IMR-90 (cell line): Measurements from ENCODE around the gene KRTAP12-2. TPM values are rescaled to one million over a fixed set of nuclear protein-coding genes. Genes with fewer than 3 reads are reported as not detected.

Experiments
- ATAC-seq: fragments of 200-7000 bp; cut with Tn5 transposase; 2 replicates; pipeline ENCODE4 v1.9.1; 2020; ENCODE audit warnings: low read depth, mild to moderate bottlenecking, moderate library complexity
- BruUV-seq: library from RNA; stranded (reverse); fragments of 400-500 nt; replicated peaks from 2 replicates; lab custom pipeline; 2021; lab: Mats Ljungman, UMichigan
- CTCF ChIA-PET: fragments of 300-600 bp; formaldehyde crosslinking; extraction: SDS; loops from one replicate; lab custom pipeline; 2021; ENCODE audit warnings: antibody characterized with exemption; lab: Yijun Ruan, JAX
- POLR2A ChIA-PET: fragments of 300-600 bp; sonication (Branson Sonifier 250); formaldehyde crosslinking; loops from one replicate; lab custom pipeline; 2022; ENCODE audit warnings: antibody characterized with exemption; ENCODE audit not compliant: unreplicated experiment; lab: Charles Lee
- DNase-seq: peaks from one replicate; pipeline ENCODE4 v3.0.0; 2013
- H2AFZ ChIP-seq: replicated peaks from 2 replicates; pipeline ENCODE3; 2013; ENCODE audit warnings: low read length, mild to moderate bottlenecking; ENCODE audit not compliant: poor library complexity
- H2AK5ac ChIP-seq: 2 replicates; pipeline ENCODE4 v1.6.1; 2013; ENCODE audit warnings: low read depth, low read length, inconsistent platforms
- H2AK9ac ChIP-seq: replicated peaks from 2 replicates; pipeline ENCODE3; 2013; ENCODE audit warnings: mild to moderate bottlenecking, low read depth, low read length, moderate library complexity; ENCODE audit not compliant: poor library complexity
- H2BK120ac ChIP-seq: 2 replicates; pipeline ENCODE4 v1.6.1; 2013; ENCODE audit warnings: low read depth, low read length, inconsistent platforms
- H2BK15ac ChIP-seq: 3 replicates; pipeline ENCODE4 v1.6.1; 2013; ENCODE audit warnings: low read depth, low read length, inconsistent platforms
- H2BK20ac ChIP-seq: 2 replicates; pipeline ENCODE4 v1.6.1; 2013; ENCODE audit warnings: low read depth, mild to moderate bottlenecking, inconsistent platforms, low read length, moderate library complexity
- H2BK5ac ChIP-seq: 2 replicates; pipeline ENCODE4 v1.6.1; 2013; ENCODE audit warnings: mild to moderate bottlenecking, low read depth, low read length, inconsistent platforms; ENCODE audit not compliant: poor library complexity, severe bottlenecking
- H3K14ac ChIP-seq: replicated peaks from 2 replicates; pipeline ENCODE4 v1.6.1; 2013; ENCODE audit warnings: low read depth, low read length, inconsistent platforms
- H3K18ac ChIP-seq: 2 replicates; pipeline ENCODE4 v1.6.1; 2013; ENCODE audit warnings: low read depth, low read length, control low read depth
- H3K23ac ChIP-seq: 2 replicates; pipeline ENCODE4 v1.6.1; 2013; ENCODE audit warnings: low read depth, low read length, inconsistent platforms
- H3K27ac ChIP-seq: 2 replicates; pipeline ENCODE4 v1.5.1; 2013; ENCODE audit warnings: mild to moderate bottlenecking, control low read depth, low read length; ENCODE audit not compliant: insufficient read depth
- H3K27me3 ChIP-seq: 2 replicates; pipeline ENCODE4 v1.6.1; 2013; ENCODE audit warnings: low read length; ENCODE audit not compliant: control insufficient read depth, insufficient read depth
- H3K36me3 ChIP-seq: 2 replicates; pipeline ENCODE4 v1.6.1; 2013; ENCODE audit warnings: low read length, mixed read lengths; ENCODE audit not compliant: control insufficient read depth, insufficient read depth
- H3K4ac ChIP-seq: 2 replicates; pipeline ENCODE4 v1.6.1; 2013; ENCODE audit warnings: low read depth, low read length, inconsistent platforms
- H3K4me1 ChIP-seq: 2 replicates; pipeline ENCODE4 v1.6.1; 2013; ENCODE audit warnings: low read length, mixed read lengths; ENCODE audit not compliant: control insufficient read depth, insufficient read depth
- H3K4me2 ChIP-seq: 2 replicates; pipeline ENCODE4 v1.6.1; 2013; ENCODE audit warnings: low read depth, mild to moderate bottlenecking, control low read depth, low read length, moderate library complexity
- H3K4me3 ChIP-seq: 2 replicates; pipeline ENCODE4 v1.5.1; 2013; ENCODE audit warnings: low read depth, mild to moderate bottlenecking, control low read depth, low read length, moderate library complexity; ENCODE audit not compliant: insufficient read depth
- H3K56ac ChIP-seq: 2 replicates; pipeline ENCODE4 v1.6.1; 2013; ENCODE audit warnings: low read length, inconsistent platforms; ENCODE audit not compliant: insufficient read depth; ENCODE audit errors: extremely low read depth
- H3K79me1 ChIP-seq, 2 experiments: 2 replicates each; pipeline ENCODE4 v1.6.1; 2013; ENCODE audit warnings: low read length in 2 of 2, inconsistent platforms in 1 of 2, low read depth in 1 of 2
- H3K9ac ChIP-seq: 2 replicates; pipeline ENCODE4 v1.6.1; 2013; ENCODE audit warnings: low read depth, low read length, control low read depth
- H3K9me1 ChIP-seq: 2 replicates; pipeline ENCODE4 v1.6.1; 2013; ENCODE audit warnings: low read length, inconsistent platforms; ENCODE audit not compliant: insufficient read depth
- H3K9me3 ChIP-seq: 2 replicates; pipeline ENCODE4 v1.6.1; 2013; ENCODE audit warnings: low read length; ENCODE audit not compliant: control insufficient read depth, insufficient read depth
- H4K20me1 ChIP-seq: 2 replicates; pipeline ENCODE4 v1.6.1; 2013; ENCODE audit warnings: low read length, inconsistent platforms; ENCODE audit not compliant: insufficient read depth
- H4K5ac ChIP-seq: 2 replicates; pipeline ENCODE4 v1.6.1; 2013; ENCODE audit warnings: mild to moderate bottlenecking, low read depth, low read length, control low read depth
- H4K8ac ChIP-seq, 2 experiments: 2 replicates each; pipeline ENCODE4 v1.6.1; 2013; ENCODE audit warnings: low read depth in 2 of 2, low read length in 2 of 2, control low read depth in 1 of 2, inconsistent platforms in 1 of 2
- H4K91ac ChIP-seq: 2 replicates; pipeline ENCODE4 v1.6.1; 2013; ENCODE audit warnings: low read depth, low read length, inconsistent platforms; ENCODE audit not compliant: insufficient read depth
- BHLHE40 ChIP-seq: fragments of 150-350 bp; IDR thresholded peaks from 2 replicates; pipeline ENCODE4 v1.6.1; 2016; ENCODE audit warnings: mild to moderate bottlenecking, low read depth, low read length
- CEBPB ChIP-seq: IDR thresholded peaks from 2 replicates; pipeline ENCODE4 v1.6.1; 2012; ENCODE audit warnings: low read depth, low read length, improper control_type of control experiment
- CHD1 ChIP-seq: IDR thresholded peaks from 2 replicates; pipeline ENCODE4 v1.6.1; 2012; ENCODE audit warnings: low read depth, low read length, improper control_type of control experiment
- CTCF ChIP-seq: conservative IDR thresholded peaks from 2 replicates; pipeline ENCODE4 v1.5.1; 2012; ENCODE audit warnings: mild to moderate bottlenecking, low read depth, low read length, improper control_type of control experiment
- ELK1 ChIP-seq: fragments of 150-350 bp; IDR thresholded peaks from 2 replicates; pipeline ENCODE4 v1.6.1; 2016; ENCODE audit warnings: low read depth, mild to moderate bottlenecking, low read length, moderate library complexity, borderline replicate concordance
- FOS ChIP-seq: fragments of 150-350 bp; IDR thresholded peaks from 2 replicates; pipeline ENCODE4 v1.6.1; 2016; ENCODE audit warnings: low read depth, low read length
- MAFK ChIP-seq: IDR thresholded peaks from 2 replicates; pipeline ENCODE4 v1.6.1; 2012; ENCODE audit warnings: low read depth, low read length, improper control_type of control experiment
- MAZ ChIP-seq: IDR thresholded peaks from 2 replicates; pipeline ENCODE4 v1.6.1; 2012; ENCODE audit warnings: low read depth, mild to moderate bottlenecking, low read length, improper control_type of control experiment, moderate library complexity, borderline replicate concordance
- MXI1 ChIP-seq: IDR thresholded peaks from 2 replicates; pipeline ENCODE4 v1.6.1; 2012; ENCODE audit warnings: low read depth, mild to moderate bottlenecking, low read length, moderate library complexity, borderline replicate concordance
- NFE2L2 ChIP-seq: fragments of 150-350 bp; IDR thresholded peaks from 2 replicates; pipeline ENCODE4 v1.6.1; 2016; ENCODE audit warnings: low read depth, mild to moderate bottlenecking, low read length
- POLR2A ChIP-seq: IDR thresholded peaks from 2 replicates; pipeline ENCODE4 v1.6.1; 2012; ENCODE audit warnings: mild to moderate bottlenecking, low read depth, low read length
- RAD21 ChIP-seq: IDR thresholded peaks from 2 replicates; pipeline ENCODE4 v1.6.1; 2012; ENCODE audit warnings: low read length, improper control_type of control experiment
- RCOR1 ChIP-seq: IDR thresholded peaks from 2 replicates; pipeline ENCODE4 v1.6.1; 2012; ENCODE audit warnings: mild to moderate bottlenecking, low read length, improper control_type of control experiment; ENCODE audit not compliant: insufficient replicate concordance
- RFX5 ChIP-seq: IDR thresholded peaks from 2 replicates; pipeline ENCODE4 v1.8.0; 2012; ENCODE audit warnings: low read depth, mild to moderate bottlenecking, low read length, moderate library complexity
- SMC3 ChIP-seq: fragments of 150-350 bp; IDR thresholded peaks from 2 replicates; pipeline ENCODE4 v1.6.1; 2016; ENCODE audit warnings: low read depth, mild to moderate bottlenecking, antibody characterized with exemption, low read length, moderate library complexity
- USF2 ChIP-seq: fragments of 150-350 bp; IDR thresholded peaks from 2 replicates; pipeline ENCODE4 v1.6.1; 2017; ENCODE audit warnings: mild to moderate bottlenecking, antibody characterized with exemption, low read length, low read depth
- WGBS, 2 experiments: methylation state at CpG; one replicate each; pipeline versions ENCODE4 v1.1.5 to v1.1.7; 2013; ENCODE audit warnings: missing lambda C conversion rate in 2 of 2; ENCODE audit not compliant: insufficient read length in 1 of 2; ENCODE audit errors: extremely low coverage in 2 of 2; 5-methylcytosine and 5-hydroxymethylcytosine counted together
- dilution Hi-C: fragments of 300-500 bp; cut with HindIII; formaldehyde crosslinking; loops from one replicate; pipeline ENCODE4 v1.14.3; 2018; ENCODE audit warnings: low sequenced_read_pairs; ENCODE audit not compliant: unreplicated experiment
- in situ Hi-C: fragments of 300-500 bp; cut with MboI; formaldehyde crosslinking; loops from 3 replicates; pipeline ENCODE4 v1.14.3; 2019; ENCODE audit warnings: low sequenced_read_pairs, inconsistent platforms, mixed read lengths
- intact Hi-C: fragments of 100-400 bp; cut with micrococcal nuclease; formaldehyde crosslinking; loops from 2 replicates; pipeline ENCODE4 v1.10.0; 2022
- polyA plus RNA-seq, 3 experiments: library from polyadenylated mRNA; depleted of rRNA; stranded (reverse); fragments of >200 nt; gene quantifications; 2 replicates each; pipeline ENCODE4 v1.2.3, GENCODE V29; 2012; ENCODE audit warnings: low replicate concordance in 1 of 3
- total RNA-seq: library from RNA; depleted of rRNA; stranded (reverse); fragments of >200 nt; gene quantifications from 2 replicates; pipeline ENCODE4 v1.2.3, GENCODE V29; 2012

The KRTAP12-2 gene
- total and polyA plus RNA-seq, 2 of the 4 experiments (the other 2 are of a cell fraction): not detected

GRCh38 chr21:44695641-44696040 lies 28.9 kb upstream of the KRTAP12-2 start:
- dilution Hi-C loops: no loop called here
- ATAC-seq: no peak

More at GRCh38 chr21:44695641-44696040, 28.9 kb upstream of the KRTAP12-2 start:
- Histone ChIP-seq H3K79me1 (no peaks in the 10 kb centered on the region), H3K4me1 (no peaks in the 10 kb centered on the region), H2BK120ac (no peak overlapping the region), H3K23ac (no peak overlapping the region), H2BK20ac (no peak overlapping the region), H3K4me3 (no peak overlapping the region), H4K5ac (no peak overlapping the region), H3K27ac (no peak overlapping the region), H2BK15ac (no peak overlapping the region), H3K4me2 (no peak overlapping the region), H2AK5ac (no peak overlapping the region), H4K91ac (no peak overlapping the region), H3K9me3 (no peaks in the 10 kb centered on the region; the same call in 1 of the 2 replicates), H3K4ac (no peak overlapping the region), H3K18ac (no peak overlapping the region), H3K14ac (no peak overlapping the region), H2BK5ac (no peak overlapping the region), H3K56ac (no peak overlapping the region), H3K9ac (no peak overlapping the region), H2AK9ac (no peak overlapping the region), H4K20me1 (no peaks in the 10 kb centered on the region), H2AFZ (no peak overlapping the region), H3K9me1 (no peaks in the 10 kb centered on the region), H3K27me3 (peaks cover 40% of the 10 kb centered on the region), H4K8ac (no peak overlapping the region), H3K36me3 (no peaks in the 10 kb centered on the region)
- TF ChIP-seq NFE2L2 (no peak), ELK1 (no peak), CHD1 (no peak), RAD21 (no peak), MAZ (no peak), POLR2A (no peak), CTCF (no peak), MXI1 (no peak), BHLHE40 (no peak), RFX5 (no peak), RCOR1 (no peak), USF2 (no peak), FOS (no peak), SMC3 (no peak), CEBPB (no peak), MAFK (no peak)
- POLR2A ChIA-PET: no interaction called here
- CTCF ChIA-PET: no interaction called here
- BruUV-seq: no TSS peak
- in situ Hi-C loops: no loop called here
- intact Hi-C loops: no loop called here
- WGBS, 2 experiments: no CpG with 5 or more reads among the region's 8 CpGs
- no peak for DNase-seq
